ENCODE results near the gene MYH7.
"Not testable (repeated sequence)": the region's sequence is repeated elsewhere in the genome, so short reads cannot be mapped to it uniquely, and the experiment has no call there.

Gene MYH7

DNA sequence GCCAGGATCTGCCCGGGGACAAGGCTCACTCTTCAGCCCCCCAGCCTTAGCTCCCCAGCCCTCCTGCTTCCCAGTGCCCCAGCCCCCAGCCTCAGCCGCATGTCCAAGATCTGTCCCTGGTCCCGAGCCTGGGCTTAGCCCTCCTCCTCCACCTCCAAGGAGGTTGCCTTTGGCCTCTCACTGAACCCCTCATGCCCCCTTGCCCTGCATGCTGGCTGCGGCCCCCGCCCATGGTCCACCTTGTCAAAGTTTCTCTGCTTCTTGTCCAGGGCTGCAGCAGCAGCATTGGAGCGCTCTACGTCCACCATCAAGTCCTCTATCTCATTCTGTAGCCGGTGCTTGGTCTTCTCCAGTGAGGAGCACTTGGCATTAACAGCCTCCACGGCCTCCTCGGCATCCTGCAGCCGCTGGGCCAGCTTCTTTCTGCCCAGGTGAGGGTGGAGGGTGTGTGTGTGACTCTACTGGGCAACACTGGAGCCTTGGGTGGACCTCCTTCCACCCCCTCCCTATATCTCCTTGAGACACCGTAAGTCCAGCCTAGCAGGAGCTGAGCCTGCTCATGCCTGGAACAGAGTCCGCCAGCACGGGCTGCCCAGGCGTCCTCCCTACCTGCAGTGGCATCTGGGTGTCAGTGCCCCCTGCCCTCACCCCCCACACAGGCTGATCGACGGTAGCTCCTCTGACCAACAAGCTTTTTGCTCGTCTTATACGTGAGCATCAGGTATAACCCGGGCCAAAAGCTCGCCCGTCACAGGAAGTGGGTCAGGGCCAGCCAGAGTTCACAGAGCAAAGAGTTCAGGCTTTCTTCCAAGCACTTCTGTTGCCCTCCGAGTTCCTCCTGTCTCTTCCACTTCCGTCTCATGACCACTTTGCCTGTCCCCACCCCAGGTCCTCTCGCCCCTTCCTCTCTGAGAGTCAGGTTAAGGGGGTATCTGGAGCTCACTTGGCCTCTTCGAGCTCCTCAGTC is 47.3 kb downstream of the MYH7 start:
- Mint-ChIP-seq H3K36me3 (ENCODE audit: low read depth) (no peaks in the 10 kb centered on the region), H3K4me3 (no peak overlapping the region), H3K4me1 (peaks cover 6% of the 10 kb centered on the region), H3K27me3 (ENCODE audit: low read depth) (peaks cover 11% of the 10 kb centered on the region), H3K27ac (no peak overlapping the region), H3K9me3 (no peaks in the 10 kb centered on the region)
- TF ChIP-seq, protein P1, sequence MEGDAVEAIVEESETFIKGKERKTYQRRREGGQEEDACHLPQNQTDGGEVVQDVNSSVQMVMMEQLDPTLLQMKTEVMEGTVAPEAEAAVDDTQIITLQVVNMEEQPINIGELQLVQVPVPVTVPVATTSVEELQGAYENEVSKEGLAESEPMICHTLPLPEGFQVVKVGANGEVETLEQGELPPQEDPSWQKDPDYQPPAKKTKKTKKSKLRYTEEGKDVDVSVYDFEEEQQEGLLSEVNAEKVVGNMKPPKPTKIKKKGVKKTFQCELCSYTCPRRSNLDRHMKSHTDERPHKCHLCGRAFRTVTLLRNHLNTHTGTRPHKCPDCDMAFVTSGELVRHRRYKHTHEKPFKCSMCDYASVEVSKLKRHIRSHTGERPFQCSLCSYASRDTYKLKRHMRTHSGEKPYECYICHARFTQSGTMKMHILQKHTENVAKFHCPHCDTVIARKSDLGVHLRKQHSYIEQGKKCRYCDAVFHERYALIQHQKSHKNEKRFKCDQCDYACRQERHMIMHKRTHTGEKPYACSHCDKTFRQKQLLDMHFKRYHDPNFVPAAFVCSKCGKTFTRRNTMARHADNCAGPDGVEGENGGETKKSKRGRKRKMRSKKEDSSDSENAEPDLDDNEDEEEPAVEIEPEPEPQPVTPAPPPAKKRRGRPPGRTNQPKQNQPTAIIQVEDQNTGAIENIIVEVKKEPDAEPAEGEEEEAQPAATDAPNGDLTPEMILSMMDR (IDR thresholded peaks at IDR 0.05; ENCODE audit: unreplicated experiment in 3 of 3): no peak

DNA sequence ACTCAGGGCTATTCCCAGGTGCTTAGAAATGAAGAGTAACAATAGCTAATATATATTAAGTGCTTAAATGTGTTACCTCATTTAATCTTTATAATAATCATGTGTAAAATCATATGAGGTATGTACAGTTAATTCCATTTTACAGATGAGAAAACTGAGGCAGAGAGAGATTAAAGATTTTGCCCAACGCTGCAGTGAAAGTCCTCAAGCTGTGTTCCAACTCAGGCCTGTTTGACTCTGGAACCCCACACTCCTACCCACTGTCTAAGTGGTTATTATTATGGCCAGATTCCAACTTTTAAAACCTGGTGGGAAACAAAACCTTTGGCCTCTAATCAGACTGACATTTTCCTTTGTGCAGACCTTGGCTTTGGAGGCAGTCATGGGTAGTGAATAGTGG is 48.5 kb downstream of the MYH7 start:
- H3K27ac Mint-ChIP-seq: no peak overlapping the region
- H3K36me3 Mint-ChIP-seq (ENCODE audit: low read depth): no peaks in the 10 kb centered on the region
- H3K4me3 Mint-ChIP-seq: no peak overlapping the region
- TF ChIP-seq, protein P1 (IDR thresholded peaks at IDR 0.05; ENCODE audit: unreplicated experiment in 3 of 3): no peak
- peaks cover 12% of the 10 kb centered on the region for H3K27me3 Mint-ChIP-seq (ENCODE audit: low read depth)
- peaks cover 6% of the 10 kb centered on the region for H3K4me1 Mint-ChIP-seq
- no peaks in the 10 kb centered on the region for H3K9me3 Mint-ChIP-seq

DNA sequence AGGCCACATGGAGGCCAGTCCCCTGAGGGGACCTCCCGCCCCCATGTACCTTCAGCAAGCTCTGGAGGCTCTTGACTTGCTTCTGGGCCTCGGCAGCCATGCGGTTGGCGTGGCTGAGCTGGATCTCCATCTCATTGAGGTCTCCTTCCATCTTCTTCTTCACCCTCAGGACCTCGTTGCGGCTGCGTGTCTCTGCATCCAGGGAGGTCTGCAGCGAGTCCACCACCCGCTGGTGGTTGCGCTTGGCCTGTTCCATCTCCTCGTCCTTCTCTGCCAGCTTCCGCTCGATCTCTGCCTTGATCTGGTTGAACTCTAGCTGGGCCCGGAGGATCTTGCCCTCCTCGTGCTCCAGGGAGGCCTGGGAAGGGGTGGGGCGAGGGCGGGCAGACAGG is 49.2 kb downstream of the MYH7 start:
- Mint-ChIP-seq H3K27me3 (ENCODE audit: low read depth) (peaks cover 14% of the 10 kb centered on the region), H3K4me1 (peaks cover 11% of the 10 kb centered on the region)
- H3K36me3 Mint-ChIP-seq (ENCODE audit: low read depth); H3K27ac Mint-ChIP-seq; H3K4me3 Mint-ChIP-seq; H3K9me3 Mint-ChIP-seq: not testable (repeated sequence)

DNA sequence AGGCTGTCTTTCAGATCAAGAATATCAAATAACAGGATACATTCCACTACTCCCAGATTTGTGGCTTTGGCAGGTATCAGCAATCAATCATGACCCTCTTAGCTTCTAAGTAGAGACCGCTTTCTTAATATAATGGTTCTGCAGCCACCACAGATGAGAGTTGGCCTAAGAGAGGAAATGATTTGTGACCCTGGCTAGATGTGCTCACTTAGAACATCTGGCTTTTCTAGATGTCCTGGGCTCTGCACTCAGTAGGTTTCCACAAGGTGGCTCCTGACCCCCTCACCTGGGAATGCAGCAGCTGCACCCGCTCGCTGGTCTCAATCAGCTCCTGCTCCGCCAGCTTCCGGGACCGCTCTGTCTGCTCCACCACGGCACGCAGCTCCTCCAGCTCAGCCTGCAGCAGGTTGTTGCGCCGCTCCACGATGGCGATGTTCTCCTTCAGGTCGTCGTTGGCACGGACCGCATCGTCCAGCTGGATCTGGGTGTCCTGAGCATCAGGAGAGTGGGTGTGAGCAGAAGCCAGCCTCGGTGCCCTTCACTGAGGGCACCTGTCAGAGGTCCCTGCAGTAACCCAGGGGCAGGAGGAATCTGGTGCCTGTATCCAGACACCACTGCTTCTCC is 49.7 kb downstream of the MYH7 start:
- TF ChIP-seq, protein P1 (IDR thresholded peaks at IDR 0.05; ENCODE audit: unreplicated experiment in 3 of 3): no peak
- Mint-ChIP-seq H3K4me3 (no peak overlapping the region), H3K27me3 (ENCODE audit: low read depth) (peaks cover 14% of the 10 kb centered on the region), H3K36me3 (ENCODE audit: low read depth) (no peaks in the 10 kb centered on the region), H3K4me1 (peaks cover 15% of the 10 kb centered on the region), H3K9me3 (no peaks in the 10 kb centered on the region), H3K27ac (no peak overlapping the region)

DNA sequence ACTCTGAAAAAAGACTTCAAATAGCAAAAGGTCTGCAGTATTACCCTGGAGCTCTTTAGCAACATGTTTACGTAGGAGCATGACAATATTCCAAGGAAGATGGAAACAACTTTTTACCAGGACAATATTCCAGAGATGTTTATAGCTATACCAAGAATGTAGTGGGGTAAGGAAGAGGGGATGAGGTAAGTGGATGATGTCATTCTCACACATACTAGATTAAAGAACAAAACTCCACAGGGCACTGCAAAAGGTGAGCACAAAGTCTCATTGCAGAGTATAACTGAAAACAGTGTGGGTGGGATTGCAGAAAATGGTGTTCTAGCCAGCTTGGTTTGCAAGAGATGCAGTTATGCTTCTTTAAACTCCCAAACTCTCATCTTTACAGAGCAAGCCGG is 50.2 kb downstream of the MYH7 start:
- TF ChIP-seq, protein P1 (IDR thresholded peaks at IDR 0.05; ENCODE audit: unreplicated experiment in 3 of 3): no peak
- Mint-ChIP-seq H3K36me3 (ENCODE audit: low read depth) (no peaks in the 10 kb centered on the region), H3K4me3 (no peak overlapping the region), H3K9me3 (no peaks in the 10 kb centered on the region), H3K27me3 (ENCODE audit: low read depth) (peaks cover 17% of the 10 kb centered on the region), H3K4me1 (peaks cover 18% of the 10 kb centered on the region), H3K27ac (no peak overlapping the region)

DNA sequence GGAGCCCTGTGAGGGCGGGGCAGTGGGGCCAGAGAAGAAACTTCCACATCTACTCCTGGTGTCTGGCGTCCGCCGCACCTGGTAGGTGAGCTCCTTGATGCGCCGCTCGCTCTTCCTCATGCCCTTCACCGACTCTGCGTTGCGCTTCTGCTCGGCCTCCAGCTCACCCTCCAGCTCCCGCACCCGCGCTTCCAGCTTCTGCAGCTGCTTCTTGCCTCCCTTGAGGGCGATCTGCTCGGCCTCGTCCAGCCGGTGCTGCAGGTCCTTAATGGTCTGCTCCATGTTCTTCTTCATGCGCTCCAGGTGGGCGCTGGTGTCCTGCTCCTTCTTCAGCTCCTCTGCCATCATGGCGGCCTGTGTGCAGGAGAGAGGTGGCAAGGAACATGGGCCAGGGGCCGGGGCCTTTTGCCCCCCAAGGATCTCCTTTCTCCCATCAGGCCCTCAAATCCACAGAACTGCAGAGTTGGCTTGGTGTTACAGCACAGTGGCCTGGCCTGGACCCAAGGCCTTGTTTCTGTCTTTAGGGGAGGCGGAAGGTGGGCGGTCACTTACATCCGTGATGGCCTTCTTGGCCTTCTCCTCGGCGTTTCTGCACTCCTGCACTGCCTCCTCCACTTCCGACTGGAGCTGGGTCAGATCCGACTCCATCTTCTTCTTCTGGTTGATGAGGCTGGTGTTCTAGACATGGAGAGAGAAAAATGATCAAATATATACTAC is 50.9 kb downstream of the MYH7 start:
- Mint-ChIP-seq H3K27ac (no peak overlapping the region), H3K4me3 (no peak overlapping the region), H3K36me3 (ENCODE audit: low read depth) (no peaks in the 10 kb centered on the region), H3K27me3 (ENCODE audit: low read depth) (peaks cover 13% of the 10 kb centered on the region), H3K4me1 (peaks cover 18% of the 10 kb centered on the region), H3K9me3 (no peaks in the 10 kb centered on the region)
- TF ChIP-seq, protein P1 (IDR thresholded peaks at IDR 0.05; ENCODE audit: unreplicated experiment in 3 of 3): no peak
